ENCODE data around the gene PUSL1.

PUSL1 gene, protein sequence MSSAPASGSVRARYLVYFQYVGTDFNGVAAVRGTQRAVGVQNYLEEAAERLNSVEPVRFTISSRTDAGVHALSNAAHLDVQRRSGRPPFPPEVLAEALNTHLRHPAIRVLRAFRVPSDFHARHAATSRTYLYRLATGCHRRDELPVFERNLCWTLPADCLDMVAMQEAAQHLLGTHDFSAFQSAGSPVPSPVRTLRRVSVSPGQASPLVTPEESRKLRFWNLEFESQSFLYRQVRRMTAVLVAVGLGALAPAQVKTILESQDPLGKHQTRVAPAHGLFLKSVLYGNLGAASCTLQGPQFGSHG

DNA sequence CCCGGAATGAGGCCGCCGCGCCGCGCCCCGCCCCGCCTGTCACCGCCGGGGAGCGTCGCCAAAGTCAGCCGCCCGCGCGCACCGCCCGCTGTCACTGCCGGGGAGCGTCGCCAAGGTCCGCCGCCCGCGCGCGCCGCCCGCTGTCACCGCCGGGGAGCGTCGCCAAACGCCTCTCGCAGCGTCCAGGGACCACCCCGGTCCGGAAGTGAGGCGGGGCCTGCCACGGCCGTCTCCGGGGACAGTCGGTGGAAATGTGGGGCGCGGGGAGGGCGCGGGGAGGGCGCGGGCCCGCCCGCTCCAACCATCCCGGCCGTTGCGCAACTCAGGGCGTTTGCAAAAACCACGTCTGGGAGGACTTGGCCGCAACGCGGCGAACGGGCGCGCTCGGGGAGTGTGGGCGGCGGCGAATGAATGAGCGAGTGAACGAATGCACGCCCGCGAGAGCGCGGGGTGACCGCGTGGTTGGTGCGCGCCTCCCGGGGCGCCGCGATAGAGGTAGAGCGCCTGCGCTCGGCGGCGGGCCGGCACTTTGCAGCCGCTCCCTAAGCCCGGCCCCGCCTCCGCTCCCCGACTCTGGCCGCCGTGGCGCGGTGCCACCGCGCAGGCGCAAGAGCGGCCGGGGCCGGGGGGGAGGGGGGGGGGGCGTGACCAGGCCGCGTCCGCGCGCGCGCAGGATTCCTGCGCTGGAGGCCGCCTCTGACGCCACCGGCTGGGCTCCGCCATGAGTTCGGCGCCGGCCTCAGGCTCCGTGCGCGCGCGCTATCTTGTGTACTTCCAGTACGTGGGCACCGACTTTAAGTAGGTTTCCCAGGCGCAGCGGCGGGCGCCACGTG is at the start of gene PUSL1, which contains the start of gene ACAP3:
PUSL1 (plus strand) TSS at position 675 of the 833 bp plus-strand sequence; CDS start at position 722, 47 bp downstream.
ACAP3 (minus strand) TSS at position 8 of the 833 bp plus-strand sequence. CDS start 115 bp downstream, outside the sequence.
- peak within 1 kb of the TSS; percentile 96 for H3K27ac ChIP-seq (ENCODE audit: extremely low read depth, low read depth, low read length)
- POLR2A ChIA-PET, result no interaction called here
- CTCF ChIA-PET, result no interaction called here
- no peaks in the 10 kb centered on the region for H3K9me3 ChIP-seq (ENCODE audit: control insufficient read depth, insufficient read depth, low read depth, low read length)
- peak within 1 kb of the TSS; percentile 81 for H3K4me3 ChIP-seq (ENCODE audit: low read depth, low read length)
- peaks cover 20% of the 10 kb centered on the region for H3K4me1 ChIP-seq (ENCODE audit: control insufficient read depth, insufficient read depth, low read length)
- H3K36me3 ChIP-seq (ENCODE audit: control insufficient read depth in 2 of 2, insufficient read depth in 1 of 2, low read length in 2 of 2), result peaks cover 0 to 44% of the 10 kb centered on the region in 2 experiments; a peak in 1 of 3 replicates
- peak; percentile 89 for TF ChIP-seq SP7 (tag by site-specific recombination; IDR thresholded peaks at IDR 0.05)
- peak; percentile 58 for TF ChIP-seq KLF9 (tag by site-specific recombination; IDR thresholded peaks at IDR 0.05; ENCODE audit: low read depth)
- peak; percentile 68 for TF ChIP-seq ZFP69B (tag by site-specific recombination; IDR thresholded peaks at IDR 0.05)
- TF ChIP-seq ZNF660 (tag by site-specific recombination; IDR thresholded peaks at IDR 0.05), result peak; percentile 74; the same call in 1 of the 2 replicates
- no peak for TF ChIP-seq ZNF37A (tag by site-specific recombination; IDR thresholded peaks at IDR 0.05)
- TF ChIP-seq, protein P1, sequence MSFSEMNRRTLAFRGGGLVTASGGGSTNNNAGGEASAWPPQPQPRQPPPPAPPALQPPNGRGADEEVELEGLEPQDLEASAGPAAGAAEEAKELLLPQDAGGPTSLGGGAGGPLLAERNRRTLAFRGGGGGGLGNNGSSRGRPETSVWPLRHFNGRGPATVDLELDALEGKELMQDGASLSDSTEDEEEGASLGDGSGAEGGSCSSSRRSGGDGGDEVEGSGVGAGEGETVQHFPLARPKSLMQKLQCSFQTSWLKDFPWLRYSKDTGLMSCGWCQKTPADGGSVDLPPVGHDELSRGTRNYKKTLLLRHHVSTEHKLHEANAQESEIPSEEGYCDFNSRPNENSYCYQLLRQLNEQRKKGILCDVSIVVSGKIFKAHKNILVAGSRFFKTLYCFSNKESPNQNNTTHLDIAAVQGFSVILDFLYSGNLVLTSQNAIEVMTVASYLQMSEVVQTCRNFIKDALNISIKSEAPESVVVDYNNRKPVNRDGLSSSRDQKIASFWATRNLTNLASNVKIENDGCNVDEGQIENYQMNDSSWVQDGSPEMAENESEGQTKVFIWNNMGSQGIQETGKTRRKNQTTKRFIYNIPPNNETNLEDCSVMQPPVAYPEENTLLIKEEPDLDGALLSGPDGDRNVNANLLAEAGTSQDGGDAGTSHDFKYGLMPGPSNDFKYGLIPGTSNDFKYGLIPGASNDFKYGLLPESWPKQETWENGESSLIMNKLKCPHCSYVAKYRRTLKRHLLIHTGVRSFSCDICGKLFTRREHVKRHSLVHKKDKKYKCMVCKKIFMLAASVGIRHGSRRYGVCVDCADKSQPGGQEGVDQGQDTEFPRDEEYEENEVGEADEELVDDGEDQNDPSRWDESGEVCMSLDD (tag by site-specific recombination; IDR thresholded peaks at IDR 0.05), result peak; percentile 99
- TF ChIP-seq ZIC2 (tag by site-specific recombination; IDR thresholded peaks at IDR 0.05), result peak; percentile 78; the same call in 1 of the 2 replicates
- TF ChIP-seq ZNF792 (tag by site-specific recombination; IDR thresholded peaks at IDR 0.05), result no peak
- TF ChIP-seq, protein P2, sequence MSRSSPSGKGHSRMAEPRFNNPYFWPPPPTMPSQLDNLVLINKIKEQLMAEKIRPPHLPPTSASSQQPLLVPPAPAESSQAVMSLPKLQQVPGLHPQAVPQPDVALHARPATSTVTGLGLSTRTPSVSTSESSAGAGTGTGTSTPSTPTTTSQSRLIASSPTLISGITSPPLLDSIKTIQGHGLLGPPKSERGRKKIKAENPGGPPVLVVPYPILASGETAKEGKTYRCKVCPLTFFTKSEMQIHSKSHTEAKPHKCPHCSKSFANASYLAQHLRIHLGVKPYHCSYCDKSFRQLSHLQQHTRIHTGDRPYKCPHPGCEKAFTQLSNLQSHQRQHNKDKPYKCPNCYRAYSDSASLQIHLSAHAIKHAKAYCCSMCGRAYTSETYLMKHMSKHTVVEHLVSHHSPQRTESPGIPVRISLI (tag by site-specific recombination; IDR thresholded peaks at IDR 0.05), result no peak
- TF ChIP-seq ZSCAN30 (tag by site-specific recombination; IDR thresholded peaks at IDR 0.05), result peak; percentile 62
- peak; percentile 73; the same call in 1 of the 2 replicates for TF ChIP-seq ZFP37 (tag by site-specific recombination; IDR thresholded peaks at IDR 0.05)
- TF ChIP-seq ZNF341 (tag by site-specific recombination; IDR thresholded peaks at IDR 0.05; ENCODE audit: low read depth), result 0 out of 2 replicates have a peak, but pooled peaks have one; percentile 23
- TF ChIP-seq, protein P3, sequence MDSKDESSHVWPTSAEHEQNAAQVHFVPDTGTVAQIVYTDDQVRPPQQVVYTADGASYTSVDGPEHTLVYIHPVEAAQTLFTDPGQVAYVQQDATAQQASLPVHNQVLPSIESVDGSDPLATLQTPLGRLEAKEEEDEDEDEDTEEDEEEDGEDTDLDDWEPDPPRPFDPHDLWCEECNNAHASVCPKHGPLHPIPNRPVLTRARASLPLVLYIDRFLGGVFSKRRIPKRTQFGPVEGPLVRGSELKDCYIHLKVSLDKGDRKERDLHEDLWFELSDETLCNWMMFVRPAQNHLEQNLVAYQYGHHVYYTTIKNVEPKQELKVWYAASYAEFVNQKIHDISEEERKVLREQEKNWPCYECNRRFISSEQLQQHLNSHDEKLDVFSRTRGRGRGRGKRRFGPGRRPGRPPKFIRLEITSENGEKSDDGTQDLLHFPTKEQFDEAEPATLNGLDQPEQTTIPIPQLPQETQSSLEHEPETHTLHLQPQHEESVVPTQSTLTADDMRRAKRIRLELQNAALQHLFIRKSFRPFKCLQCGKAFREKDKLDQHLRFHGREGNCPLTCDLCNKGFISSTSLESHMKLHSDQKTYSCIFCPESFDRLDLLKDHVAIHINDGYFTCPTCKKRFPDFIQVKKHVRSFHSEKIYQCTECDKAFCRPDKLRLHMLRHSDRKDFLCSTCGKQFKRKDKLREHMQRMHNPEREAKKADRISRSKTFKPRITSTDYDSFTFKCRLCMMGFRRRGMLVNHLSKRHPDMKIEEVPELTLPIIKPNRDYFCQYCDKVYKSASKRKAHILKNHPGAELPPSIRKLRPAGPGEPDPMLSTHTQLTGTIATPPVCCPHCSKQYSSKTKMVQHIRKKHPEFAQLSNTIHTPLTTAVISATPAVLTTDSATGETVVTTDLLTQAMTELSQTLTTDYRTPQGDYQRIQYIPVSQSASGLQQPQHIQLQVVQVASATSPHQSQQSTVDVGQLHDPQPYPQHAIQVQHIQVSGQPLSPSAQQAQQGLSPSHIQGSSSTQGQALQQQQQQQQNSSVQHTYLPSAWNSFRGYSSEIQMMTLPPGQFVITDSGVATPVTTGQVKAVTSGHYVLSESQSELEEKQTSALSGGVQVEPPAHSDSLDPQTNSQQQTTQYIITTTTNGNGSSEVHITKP (tag by site-specific recombination; IDR thresholded peaks at IDR 0.05), result peak; percentile 96
- TF ChIP-seq ZXDB (tag by site-specific recombination; IDR thresholded peaks at IDR 0.05), result peak; percentile 89
- peak; percentile 99 for TF ChIP-seq ZBTB8A (tag by site-specific recombination; IDR thresholded peaks at IDR 0.05)
- TF ChIP-seq ZNF10 (tag by site-specific recombination; IDR thresholded peaks at IDR 0.05), result 0 out of 2 replicates have a peak, but pooled peaks have one; percentile 16
- TF ChIP-seq ZNF350 (tag by site-specific recombination; IDR thresholded peaks at IDR 0.05), result no peak
- TF ChIP-seq, protein P4, sequence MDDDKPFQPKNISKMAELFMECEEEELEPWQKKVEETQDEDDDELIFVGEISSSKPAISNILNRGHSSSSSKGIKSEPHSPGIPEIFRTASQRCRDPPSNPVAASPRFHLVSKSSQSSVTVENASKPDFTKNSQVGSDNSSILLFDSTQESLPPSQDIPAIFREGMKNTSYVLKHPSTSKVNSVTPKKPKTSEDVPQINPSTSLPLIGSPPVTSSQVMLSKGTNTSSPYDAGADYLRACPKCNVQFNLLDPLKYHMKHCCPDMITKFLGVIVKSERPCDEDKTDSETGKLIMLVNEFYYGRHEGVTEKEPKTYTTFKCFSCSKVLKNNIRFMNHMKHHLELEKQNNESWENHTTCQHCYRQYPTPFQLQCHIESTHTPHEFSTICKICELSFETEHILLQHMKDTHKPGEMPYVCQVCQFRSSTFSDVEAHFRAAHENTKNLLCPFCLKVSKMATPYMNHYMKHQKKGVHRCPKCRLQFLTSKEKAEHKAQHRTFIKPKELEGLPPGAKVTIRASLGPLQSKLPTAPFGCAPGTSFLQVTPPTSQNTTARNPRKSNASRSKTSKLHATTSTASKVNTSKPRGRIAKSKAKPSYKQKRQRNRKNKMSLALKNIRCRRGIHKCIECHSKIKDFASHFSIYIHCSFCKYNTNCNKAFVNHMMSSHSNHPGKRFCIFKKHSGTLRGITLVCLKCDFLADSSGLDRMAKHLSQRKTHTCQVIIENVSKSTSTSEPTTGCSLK (tag by site-specific recombination; IDR thresholded peaks at IDR 0.05), result no peak
- 0 out of 2 replicates have a peak, but pooled peaks have one; percentile 50 for TF ChIP-seq ZBTB17 (tag by site-specific recombination; IDR thresholded peaks at IDR 0.05)
- TF ChIP-seq, protein P5, sequence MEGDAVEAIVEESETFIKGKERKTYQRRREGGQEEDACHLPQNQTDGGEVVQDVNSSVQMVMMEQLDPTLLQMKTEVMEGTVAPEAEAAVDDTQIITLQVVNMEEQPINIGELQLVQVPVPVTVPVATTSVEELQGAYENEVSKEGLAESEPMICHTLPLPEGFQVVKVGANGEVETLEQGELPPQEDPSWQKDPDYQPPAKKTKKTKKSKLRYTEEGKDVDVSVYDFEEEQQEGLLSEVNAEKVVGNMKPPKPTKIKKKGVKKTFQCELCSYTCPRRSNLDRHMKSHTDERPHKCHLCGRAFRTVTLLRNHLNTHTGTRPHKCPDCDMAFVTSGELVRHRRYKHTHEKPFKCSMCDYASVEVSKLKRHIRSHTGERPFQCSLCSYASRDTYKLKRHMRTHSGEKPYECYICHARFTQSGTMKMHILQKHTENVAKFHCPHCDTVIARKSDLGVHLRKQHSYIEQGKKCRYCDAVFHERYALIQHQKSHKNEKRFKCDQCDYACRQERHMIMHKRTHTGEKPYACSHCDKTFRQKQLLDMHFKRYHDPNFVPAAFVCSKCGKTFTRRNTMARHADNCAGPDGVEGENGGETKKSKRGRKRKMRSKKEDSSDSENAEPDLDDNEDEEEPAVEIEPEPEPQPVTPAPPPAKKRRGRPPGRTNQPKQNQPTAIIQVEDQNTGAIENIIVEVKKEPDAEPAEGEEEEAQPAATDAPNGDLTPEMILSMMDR (tag by site-specific recombination; IDR thresholded peaks at IDR 0.05), result peak; percentile 47; the same call in 1 of the 2 replicates
- peak; percentile 92 for TF ChIP-seq KLF10 (tag by site-specific recombination; IDR thresholded peaks at IDR 0.05)
- TF ChIP-seq ZNF585B (tag by site-specific recombination; IDR thresholded peaks at IDR 0.05), result no peak
- TF ChIP-seq KLF7 (tag by site-specific recombination; IDR thresholded peaks at IDR 0.05; ENCODE audit: borderline replicate concordance), result peak; percentile 84; the same call in 1 of the 2 replicates

Data from HEK293 (cell line).